H9 (cell line): ENCODE data around the gene CRLF3. TPM values are rescaled to one million over a fixed set of nuclear protein-coding genes. Genes with fewer than 3 reads are reported as not detected.
A peak's percentile ranks its signal among the peaks of the same experiment; 100 is the strongest.

Experiments used
- DNase-seq: peaks from one replicate; pipeline ENCODE4 v3.0.0-alpha.2; 2017
- H2AFZ ChIP-seq: one replicate; pipeline ENCODE4 v1.6.1; 2013; ENCODE audit warnings: mild to moderate bottlenecking, low read length, control low read depth, moderate library complexity
- H2AK5ac ChIP-seq: 2 replicates; pipeline ENCODE4 v1.6.1; 2013; ENCODE audit warnings: low read length, control low read depth, mixed read lengths; ENCODE audit not compliant: insufficient read length
- H2BK120ac ChIP-seq: one replicate; pipeline ENCODE4 v1.6.1; 2013; ENCODE audit warnings: low read depth, mild to moderate bottlenecking, low read length, control low read depth, inconsistent platforms; ENCODE audit not compliant: poor library complexity, severe bottlenecking
- H2BK12ac ChIP-seq: 2 replicates; pipeline ENCODE4 v1.6.1; 2013; ENCODE audit warnings: low read length, control low read depth, mixed read lengths, low read depth; ENCODE audit not compliant: insufficient read length
- H2BK15ac ChIP-seq: 2 replicates; pipeline ENCODE4 v1.6.1; 2013; ENCODE audit warnings: low read depth, low read length, control low read depth
- H2BK20ac ChIP-seq: one replicate; pipeline ENCODE4 v1.6.1; 2013; ENCODE audit warnings: low read depth, mild to moderate bottlenecking, low read length, control low read depth, inconsistent platforms; ENCODE audit not compliant: poor library complexity, severe bottlenecking
- H2BK5ac ChIP-seq: 2 replicates; pipeline ENCODE4 v1.6.1; 2013; ENCODE audit warnings: low read length, control low read depth, mixed read lengths; ENCODE audit not compliant: insufficient read length
- H3K14ac ChIP-seq: 2 replicates; pipeline ENCODE4 v1.6.1; 2013; ENCODE audit warnings: low read length, control low read depth; ENCODE audit not compliant: insufficient read depth
- H3K18ac ChIP-seq: 2 replicates; pipeline ENCODE4 v1.6.1; 2013; ENCODE audit warnings: low read depth, mild to moderate bottlenecking, mixed read lengths, low read length, control low read depth; ENCODE audit not compliant: insufficient read length
- H3K23ac ChIP-seq: 2 replicates; pipeline ENCODE4 v1.6.1; 2013; ENCODE audit warnings: low read length, control low read depth, mixed read lengths, low read depth; ENCODE audit not compliant: insufficient read length
- H3K23me2 ChIP-seq: 2 replicates; pipeline ENCODE4 v1.6.1; 2013; ENCODE audit warnings: low read depth, mild to moderate bottlenecking, mixed read lengths, low read length, control low read depth; ENCODE audit not compliant: insufficient read length, poor library complexity, severe bottlenecking
- H3K27ac ChIP-seq: 2 replicates; pipeline ENCODE4 v1.5.1; 2013; ENCODE audit warnings: low read length, control low read depth, mixed read lengths, low read depth; ENCODE audit not compliant: insufficient read length
- H3K27me3 ChIP-seq: 2 replicates; pipeline ENCODE4 v1.6.1; 2013; ENCODE audit warnings: low read length, control low read depth, inconsistent platforms; ENCODE audit not compliant: insufficient read depth
- H3K4ac ChIP-seq: 2 replicates; pipeline ENCODE4 v1.6.1; 2013; ENCODE audit warnings: low read depth, mild to moderate bottlenecking, control low read depth, inconsistent platforms, low read length, moderate library complexity
- H3K4me1 ChIP-seq: 2 replicates; pipeline ENCODE4 v1.6.1; 2013; ENCODE audit warnings: low read length, control low read depth, inconsistent platforms; ENCODE audit not compliant: insufficient read depth
- H3K4me2 ChIP-seq: 2 replicates; pipeline ENCODE4 v1.6.1; 2013; ENCODE audit warnings: low read length, control low read depth, mixed read lengths; ENCODE audit not compliant: insufficient read length, insufficient read depth
- H3K56ac ChIP-seq: 2 replicates; pipeline ENCODE4 v1.6.1; 2013; ENCODE audit warnings: low read depth, mild to moderate bottlenecking, mixed read lengths, low read length, control low read depth; ENCODE audit not compliant: insufficient read length
- H3K79me1 ChIP-seq: 2 replicates; pipeline ENCODE4 v1.6.1; 2013; ENCODE audit warnings: low read depth, mild to moderate bottlenecking, moderate library complexity, low read length, control low read depth, inconsistent platforms; ENCODE audit not compliant: insufficient read depth, poor library complexity, severe bottlenecking
- H3K79me2 ChIP-seq: 2 replicates; pipeline ENCODE4 v1.6.1; 2013; ENCODE audit warnings: low read length, control low read depth, inconsistent platforms; ENCODE audit not compliant: insufficient read depth
- H3K9ac ChIP-seq: 2 replicates; pipeline ENCODE4 v1.6.1; 2013; ENCODE audit warnings: low read length, control low read depth, mixed read lengths; ENCODE audit not compliant: insufficient read length; ENCODE audit errors: extremely low read depth
- H3K9me3 ChIP-seq: one replicate; pipeline ENCODE4 v1.6.1; 2013; ENCODE audit warnings: low read depth, low read length, inconsistent platforms; ENCODE audit not compliant: control insufficient read depth
- H3T11ph ChIP-seq: one replicate; pipeline ENCODE4 v1.6.1; 2013; ENCODE audit warnings: mild to moderate bottlenecking, low read length, control low read depth, inconsistent platforms
- H4K20me1 ChIP-seq: one replicate; pipeline ENCODE4 v1.6.1; 2013; ENCODE audit not compliant: control insufficient read depth, insufficient read length, insufficient read depth
- H4K5ac ChIP-seq: 2 replicates; pipeline ENCODE4 v1.6.1; 2013; ENCODE audit warnings: low read depth, mild to moderate bottlenecking, mixed read lengths, low read length, control low read depth; ENCODE audit not compliant: insufficient read length
- H4K8ac ChIP-seq: replicated peaks from 2 replicates; pipeline ENCODE4 v1.6.1; 2013; ENCODE audit warnings: low read length, control low read depth, mixed read lengths, low read depth; ENCODE audit not compliant: insufficient read length
- H4K91ac ChIP-seq: 2 replicates; pipeline ENCODE4 v1.6.1; 2013; ENCODE audit warnings: low read depth, mild to moderate bottlenecking, moderate library complexity, mixed read lengths, low read length, control low read depth; ENCODE audit not compliant: insufficient read length
- H3K27ac Mint-ChIP-seq, 3 experiments: 2 replicates in 2 of 3; 3 replicates in 1 of 3; pipeline ENCODE4 v1.8.0; 2020 to 2021; ENCODE audit warnings: mixed read lengths in 3 of 3, mild to moderate bottlenecking in 1 of 3, moderate library complexity in 1 of 3
- H3K27me3 Mint-ChIP-seq: 2 replicates; pipeline ENCODE4 v1.8.0; 2021; ENCODE audit warnings: low read depth, mild to moderate bottlenecking, moderate library complexity, mixed read lengths
- H3K36me3 Mint-ChIP-seq, 3 experiments: 2 replicates in 2 of 3; 3 replicates in 1 of 3; pipeline ENCODE4 v1.8.0; 2020 to 2021; ENCODE audit warnings: low read depth in 3 of 3, mixed read lengths in 3 of 3; ENCODE audit not compliant: insufficient read depth in 1 of 3
- H3K4me1 Mint-ChIP-seq, 2 experiments: 2 replicates each; pipeline ENCODE4 v1.8.0; 2020; ENCODE audit warnings: mixed read lengths in 2 of 2
- H3K4me3 Mint-ChIP-seq, 2 experiments: 2 replicates in 1 of 2; 3 replicates in 1 of 2; pipeline ENCODE4 v1.8.0; 2020 to 2021; ENCODE audit warnings: mild to moderate bottlenecking in 2 of 2, mixed read lengths in 2 of 2, moderate library complexity in 1 of 2
- H3K9me3 Mint-ChIP-seq, 2 experiments: 2 replicates in 1 of 2; 3 replicates in 1 of 2; pipeline ENCODE4 v1.8.0; 2020; ENCODE audit warnings: mild to moderate bottlenecking in 2 of 2, mixed read lengths in 2 of 2, moderate library complexity in 1 of 2
- CTCF ChIP-seq: fragments of 200-600 bp; sonication (generic); conservative IDR thresholded peaks from 3 replicates; pipeline ENCODE4 v1.8.0; 2021; ENCODE audit warnings: antibody characterized with exemption, mild to moderate bottlenecking
- WGBS: extraction: QIAGEN DNeasy Blood & Tissue Kit; methylation state at CpG from one replicate; pipeline ENCODE4 v1.1.7; 2013; ENCODE audit warnings: missing lambda C conversion rate, low lambda C conversion rate, mixed read lengths; ENCODE audit not compliant: insufficient read length; ENCODE audit errors: extremely low coverage; 5-methylcytosine and 5-hydroxymethylcytosine counted together
- total RNA-seq: library from RNA; stranded (reverse); gene quantifications from 2 replicates; pipeline ENCODE4 v1.2.1, GENCODE V29; 2021

Gene CRLF3
- total RNA-seq, 1 experiment from 2014 or later: 18.1 TPM

- Mint-ChIP-seq H3K9me3 (no peaks in the 10 kb centered on the region; a peak in 1 of 5 replicates), H3K27ac (peak overlapping the region; percentile 97 to 99 (median 99)), H3K27me3 (peaks cover 2% of the 10 kb centered on the region), H3K36me3 (peaks cover 10 to 20% (median 20%) of the 10 kb centered on the region in 3 experiments; a peak in 6 of 7 replicates), H3K4me1 (peaks cover 15 to 20% of the 10 kb centered on the region in 2 experiments), H3K4me3 (peak overlapping the region; percentile 95 to 100)
- H4K20me1 ChIP-seq: no peaks in the 10 kb centered on the region
- no peak overlapping the region for H4K5ac ChIP-seq
- no peak overlapping the region for H4K91ac ChIP-seq
- no peak overlapping the region for H3K14ac ChIP-seq
- no peak overlapping the region for H2BK120ac ChIP-seq
- H3K27me3 ChIP-seq: no peaks in the 10 kb centered on the region
- H2BK20ac ChIP-seq: no peak overlapping the region
- peak overlapping the region; percentile 6 for H3K18ac ChIP-seq
- no peak overlapping the region for H4K8ac ChIP-seq
- H2BK15ac ChIP-seq: no peak overlapping the region
- no peaks in the 10 kb centered on the region for H3K79me1 ChIP-seq
- DNase-seq: peak; percentile 54
- H3K79me2 ChIP-seq: peaks cover 9% of the 10 kb centered on the region; the same call in 1 of the 2 replicates
- H3K56ac ChIP-seq: no peak overlapping the region
- WGBS: no CpG with 5 or more reads among the region's 13 CpGs
- no peaks in the 10 kb centered on the region for H3K9me3 ChIP-seq
- H3K23ac ChIP-seq: no peak overlapping the region
- peak overlapping the region; percentile 100 for H3K4me2 ChIP-seq
- no peak for TF ChIP-seq CTCF
- H3T11ph ChIP-seq: no peak overlapping the region
- no peak overlapping the region for H2AK5ac ChIP-seq
- H3K9ac ChIP-seq: peak overlapping the region; percentile 59
- no peak overlapping the region for H2BK12ac ChIP-seq
- no peaks in the 10 kb centered on the region; the same call in 1 of the 2 replicates for H3K4me1 ChIP-seq
- H3K27ac ChIP-seq: peak overlapping the region; percentile 63
- peaks cover 6% of the 10 kb centered on the region for H3K23me2 ChIP-seq
- H2AFZ ChIP-seq: peak overlapping the region; percentile 49
- H3K4ac ChIP-seq: no peak overlapping the region; the same call in 1 of the 2 replicates
- no peak overlapping the region for H2BK5ac ChIP-seq
Observed at GRCh38 chr17:30831257-30831656, 6.8 kb upstream of the CRLF3 start.
